ENCODE data around the gene GATA1. TPM values are rescaled to one million over a fixed set of nuclear protein-coding genes. Genes with fewer than 3 reads are reported as not detected.

GATA1 gene
- total RNA-seq, 1 experiment from 2014 or later = 0.34 TPM

DNA sequence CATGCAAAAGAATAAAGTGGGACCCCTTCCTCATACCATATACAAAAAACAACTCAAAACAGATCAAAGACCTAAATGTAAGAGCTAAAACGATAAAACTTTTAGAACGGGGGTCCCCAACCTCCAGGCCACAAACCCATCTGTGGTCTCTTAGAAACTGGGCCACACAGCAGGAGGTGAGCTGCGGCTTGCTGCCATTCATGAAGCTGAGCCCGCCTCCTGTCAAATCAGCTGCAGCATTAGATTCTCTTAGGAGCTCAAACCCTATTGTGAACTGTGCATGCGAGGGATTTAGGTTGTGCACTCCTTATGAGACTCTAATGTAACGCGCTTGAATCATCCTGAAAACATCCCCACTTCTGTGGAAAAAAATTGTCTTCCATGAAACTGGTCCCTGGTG, 7.0 kb upstream of the GATA1 start (continued):
- TF ChIP-seq, protein P1, sequence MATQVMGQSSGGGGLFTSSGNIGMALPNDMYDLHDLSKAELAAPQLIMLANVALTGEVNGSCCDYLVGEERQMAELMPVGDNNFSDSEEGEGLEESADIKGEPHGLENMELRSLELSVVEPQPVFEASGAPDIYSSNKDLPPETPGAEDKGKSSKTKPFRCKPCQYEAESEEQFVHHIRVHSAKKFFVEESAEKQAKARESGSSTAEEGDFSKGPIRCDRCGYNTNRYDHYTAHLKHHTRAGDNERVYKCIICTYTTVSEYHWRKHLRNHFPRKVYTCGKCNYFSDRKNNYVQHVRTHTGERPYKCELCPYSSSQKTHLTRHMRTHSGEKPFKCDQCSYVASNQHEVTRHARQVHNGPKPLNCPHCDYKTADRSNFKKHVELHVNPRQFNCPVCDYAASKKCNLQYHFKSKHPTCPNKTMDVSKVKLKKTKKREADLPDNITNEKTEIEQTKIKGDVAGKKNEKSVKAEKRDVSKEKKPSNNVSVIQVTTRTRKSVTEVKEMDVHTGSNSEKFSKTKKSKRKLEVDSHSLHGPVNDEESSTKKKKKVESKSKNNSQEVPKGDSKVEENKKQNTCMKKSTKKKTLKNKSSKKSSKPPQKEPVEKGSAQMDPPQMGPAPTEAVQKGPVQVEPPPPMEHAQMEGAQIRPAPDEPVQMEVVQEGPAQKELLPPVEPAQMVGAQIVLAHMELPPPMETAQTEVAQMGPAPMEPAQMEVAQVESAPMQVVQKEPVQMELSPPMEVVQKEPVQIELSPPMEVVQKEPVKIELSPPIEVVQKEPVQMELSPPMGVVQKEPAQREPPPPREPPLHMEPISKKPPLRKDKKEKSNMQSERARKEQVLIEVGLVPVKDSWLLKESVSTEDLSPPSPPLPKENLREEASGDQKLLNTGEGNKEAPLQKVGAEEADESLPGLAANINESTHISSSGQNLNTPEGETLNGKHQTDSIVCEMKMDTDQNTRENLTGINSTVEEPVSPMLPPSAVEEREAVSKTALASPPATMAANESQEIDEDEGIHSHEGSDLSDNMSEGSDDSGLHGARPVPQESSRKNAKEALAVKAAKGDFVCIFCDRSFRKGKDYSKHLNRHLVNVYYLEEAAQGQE (IDR thresholded peaks at IDR 0.05; ENCODE audit: low read depth) = no peak
- TF ChIP-seq EZH2 (IDR thresholded peaks at IDR 0.05) (no peak), TCF7L2 (IDR thresholded peaks at IDR 0.05; ENCODE audit: borderline replicate concordance, extremely low read depth, insufficient read depth, insufficient read length) (no peak), SRF (IDR thresholded peaks at IDR 0.05; ENCODE audit: low read depth) (no peak), EGR1 (IDR thresholded peaks at IDR 0.05; ENCODE audit: low read depth) (no peak)

DNA sequence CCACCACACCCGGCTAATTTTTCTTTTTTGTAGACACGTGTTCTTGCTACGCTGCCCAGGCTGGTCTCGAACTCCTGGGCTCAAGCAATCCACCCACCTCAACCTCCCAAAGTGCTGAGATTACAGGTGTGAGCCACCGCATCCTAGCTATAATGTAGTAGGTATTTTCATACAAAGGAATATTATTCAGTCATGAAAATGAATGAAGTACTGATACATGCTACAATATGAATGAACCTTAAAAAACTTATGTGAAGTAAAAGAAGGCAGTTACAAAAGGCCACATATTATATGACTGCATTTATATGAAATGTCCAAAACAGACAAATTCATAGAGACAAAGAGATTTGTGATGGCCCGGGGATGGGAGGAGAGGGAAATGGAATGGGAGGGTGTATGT, 4.7 kb upstream of the GATA1 start:
- RAD21 ChIA-PET (ENCODE audit: low non-redundant PET in 1 of 2, low total read pairs in 2 of 2, uncharacterized antibody in 2 of 2, unreplicated experiment in 2 of 2) = no interaction called here
- Histone ChIP-seq H3K36me3 (ENCODE audit: control insufficient read depth in 1 of 2, insufficient read depth in 2 of 2, low read length in 2 of 2) (no peaks in the 10 kb centered on the region), H3K79me2 (ENCODE audit: insufficient read depth, low read length) (no peaks in the 10 kb centered on the region), H3K9ac (ENCODE audit: low read length) (no peak overlapping the region), H3K9me2 (ENCODE audit: insufficient read depth) (no peaks in the 10 kb centered on the region), H3K9me3 (ENCODE audit: control insufficient read depth in 1 of 2, insufficient read depth in 1 of 2, low read depth in 1 of 2, low read length in 2 of 2) (no peaks in the 10 kb centered on the region), H2AFZ (ENCODE audit: low read depth, low read length, poor library complexity, severe bottlenecking) (no peak overlapping the region), H3K4me1 (ENCODE audit: control insufficient read depth in 1 of 2, insufficient read depth in 2 of 2, low read length in 2 of 2) (no peaks in the 10 kb centered on the region), H3K27me3 (ENCODE audit: insufficient read depth, low read length) (no peaks in the 10 kb centered on the region), H3K4me2 (ENCODE audit: low read length) (no peak overlapping the region), H3K27ac (ENCODE audit: low read depth, low read length) (no peak overlapping the region), H4K20me1 (ENCODE audit: insufficient read depth) (no peaks in the 10 kb centered on the region), H3K4me3 (replicated peaks in 1 of 2; ENCODE audit: low read depth in 1 of 2, low read length in 2 of 2) (no peak overlapping the region)
- no TSS peak for BruUV-seq (replicated peaks)
- intact Hi-C loops (cut with micrococcal nuclease) = no loop called here
- DNase-seq (ENCODE audit: low read depth, low spot score) = no peak
- CTCF ChIA-PET = no interaction called here
- no peak for ATAC-seq
- POLR2A ChIA-PET = no interaction called here
- TF ChIP-seq RAD21 (IDR thresholded peaks at IDR 0.05; ENCODE audit: low read depth) (no peak), SRF (IDR thresholded peaks at IDR 0.05; ENCODE audit: low read depth) (no peak), EZH2 (IDR thresholded peaks at IDR 0.05) (no peak), CBX3 (IDR thresholded peaks at IDR 0.05; ENCODE audit: low read depth) (no peak), EZH2phosphoT487 (IDR thresholded peaks at IDR 0.05; ENCODE audit: borderline replicate concordance) (no peak), POLR2AphosphoS5 (IDR thresholded peaks at IDR 0.05; ENCODE audit: low read depth, low read length) (no peak), ZFX (IDR thresholded peaks at IDR 0.05) (no peak), SP1 (IDR thresholded peaks at IDR 0.05; ENCODE audit: low read depth) (no peak), EGR1 (IDR thresholded peaks at IDR 0.05; ENCODE audit: low read depth) (no peak), YY1 (IDR thresholded peaks at IDR 0.05; ENCODE audit: extremely low read depth, insufficient replicate concordance, low read depth, low read length) (no peak), CEBPB (IDR thresholded peaks at IDR 0.05; ENCODE audit: low read depth) (no peak), ELF1 (IDR thresholded peaks at IDR 0.05; ENCODE audit: borderline replicate concordance, low read depth) (no peak), TCF7L2 (IDR thresholded peaks at IDR 0.05; ENCODE audit: borderline replicate concordance, extremely low read depth, insufficient read depth, insufficient read length) (no peak), JUND (IDR thresholded peaks at IDR 0.05) (no peak)
- TF ChIP-seq, protein P2, sequence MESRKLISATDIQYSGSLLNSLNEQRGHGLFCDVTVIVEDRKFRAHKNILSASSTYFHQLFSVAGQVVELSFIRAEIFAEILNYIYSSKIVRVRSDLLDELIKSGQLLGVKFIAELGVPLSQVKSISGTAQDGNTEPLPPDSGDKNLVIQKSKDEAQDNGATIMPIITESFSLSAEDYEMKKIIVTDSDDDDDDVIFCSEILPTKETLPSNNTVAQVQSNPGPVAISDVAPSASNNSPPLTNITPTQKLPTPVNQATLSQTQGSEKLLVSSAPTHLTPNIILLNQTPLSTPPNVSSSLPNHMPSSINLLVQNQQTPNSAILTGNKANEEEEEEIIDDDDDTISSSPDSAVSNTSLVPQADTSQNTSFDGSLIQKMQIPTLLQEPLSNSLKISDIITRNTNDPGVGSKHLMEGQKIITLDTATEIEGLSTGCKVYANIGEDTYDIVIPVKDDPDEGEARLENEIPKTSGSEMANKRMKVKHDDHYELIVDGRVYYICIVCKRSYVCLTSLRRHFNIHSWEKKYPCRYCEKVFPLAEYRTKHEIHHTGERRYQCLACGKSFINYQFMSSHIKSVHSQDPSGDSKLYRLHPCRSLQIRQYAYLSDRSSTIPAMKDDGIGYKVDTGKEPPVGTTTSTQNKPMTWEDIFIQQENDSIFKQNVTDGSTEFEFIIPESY (IDR thresholded peaks at IDR 0.05; ENCODE audit: extremely low read depth, insufficient replicate concordance, low read length) = no peak
- TF ChIP-seq, protein P3, sequence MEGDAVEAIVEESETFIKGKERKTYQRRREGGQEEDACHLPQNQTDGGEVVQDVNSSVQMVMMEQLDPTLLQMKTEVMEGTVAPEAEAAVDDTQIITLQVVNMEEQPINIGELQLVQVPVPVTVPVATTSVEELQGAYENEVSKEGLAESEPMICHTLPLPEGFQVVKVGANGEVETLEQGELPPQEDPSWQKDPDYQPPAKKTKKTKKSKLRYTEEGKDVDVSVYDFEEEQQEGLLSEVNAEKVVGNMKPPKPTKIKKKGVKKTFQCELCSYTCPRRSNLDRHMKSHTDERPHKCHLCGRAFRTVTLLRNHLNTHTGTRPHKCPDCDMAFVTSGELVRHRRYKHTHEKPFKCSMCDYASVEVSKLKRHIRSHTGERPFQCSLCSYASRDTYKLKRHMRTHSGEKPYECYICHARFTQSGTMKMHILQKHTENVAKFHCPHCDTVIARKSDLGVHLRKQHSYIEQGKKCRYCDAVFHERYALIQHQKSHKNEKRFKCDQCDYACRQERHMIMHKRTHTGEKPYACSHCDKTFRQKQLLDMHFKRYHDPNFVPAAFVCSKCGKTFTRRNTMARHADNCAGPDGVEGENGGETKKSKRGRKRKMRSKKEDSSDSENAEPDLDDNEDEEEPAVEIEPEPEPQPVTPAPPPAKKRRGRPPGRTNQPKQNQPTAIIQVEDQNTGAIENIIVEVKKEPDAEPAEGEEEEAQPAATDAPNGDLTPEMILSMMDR (IDR thresholded peaks at IDR 0.05 in 2 of 3, conservative IDR thresholded peaks at IDR 0.05 in 1 of 3; ENCODE audit: borderline replicate concordance in 1 of 3, insufficient read depth in 1 of 3, low read depth in 2 of 3, low read length in 2 of 3) = no peak
- TF ChIP-seq, protein P4, sequence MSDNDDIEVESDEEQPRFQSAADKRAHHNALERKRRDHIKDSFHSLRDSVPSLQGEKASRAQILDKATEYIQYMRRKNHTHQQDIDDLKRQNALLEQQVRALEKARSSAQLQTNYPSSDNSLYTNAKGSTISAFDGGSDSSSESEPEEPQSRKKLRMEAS (IDR thresholded peaks at IDR 0.05) = no peak
